COLO668 (cell line): ENCODE results near the gene CDKN2B-AS1.

Experiments
- DNase-seq: peaks from one replicate; lab custom pipeline; 2025; ENCODE audit not compliant: unreplicated experiment; lab: John Stamatoyannopoulos, UW

Gene CDKN2B-AS1

DNA sequence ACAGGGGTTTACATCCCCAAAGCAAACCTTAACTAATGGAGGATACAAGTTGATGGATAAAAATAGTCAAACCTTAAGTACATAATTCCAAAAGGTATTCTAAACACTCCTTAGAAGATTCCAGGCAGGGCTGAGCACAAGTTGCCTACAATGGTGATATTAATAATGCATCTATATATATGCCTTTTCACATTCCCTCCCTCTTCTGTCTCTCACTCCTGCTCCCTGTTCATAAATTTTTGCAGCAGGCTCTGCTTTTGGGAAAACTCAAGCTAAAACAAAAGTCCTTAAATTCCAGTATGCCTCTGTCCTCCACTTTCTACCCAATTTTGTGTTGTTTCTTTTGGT lies 153.9 kb downstream of the CDKN2B-AS1 start:
- no peak for DNase-seq

GRCh38 chr9:22148876-22149637 lies 154.5 kb downstream of the CDKN2B-AS1 start:
- no peak for DNase-seq

DNA sequence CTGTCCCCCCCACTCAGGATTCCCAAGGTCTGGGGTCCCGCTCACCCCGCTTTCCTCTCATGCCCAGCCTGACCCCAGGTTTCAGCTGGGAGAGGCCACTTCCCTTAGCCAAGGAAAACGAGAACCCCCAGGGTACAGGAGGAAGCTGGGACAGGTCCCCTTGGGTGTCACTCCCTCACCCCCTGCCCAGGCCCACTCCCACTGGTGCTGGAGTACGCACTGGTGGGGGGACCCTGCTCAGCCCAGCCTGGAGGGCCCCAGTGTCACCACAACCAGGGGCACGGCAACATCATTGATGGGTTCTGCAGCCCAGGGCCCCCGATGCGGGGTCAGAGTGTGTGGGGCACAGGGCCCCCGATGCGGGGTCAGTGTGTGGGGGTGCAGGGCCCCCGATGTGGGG lies 159.5 kb downstream of the CDKN2B-AS1 start:
- DNase-seq: no peak

DNA sequence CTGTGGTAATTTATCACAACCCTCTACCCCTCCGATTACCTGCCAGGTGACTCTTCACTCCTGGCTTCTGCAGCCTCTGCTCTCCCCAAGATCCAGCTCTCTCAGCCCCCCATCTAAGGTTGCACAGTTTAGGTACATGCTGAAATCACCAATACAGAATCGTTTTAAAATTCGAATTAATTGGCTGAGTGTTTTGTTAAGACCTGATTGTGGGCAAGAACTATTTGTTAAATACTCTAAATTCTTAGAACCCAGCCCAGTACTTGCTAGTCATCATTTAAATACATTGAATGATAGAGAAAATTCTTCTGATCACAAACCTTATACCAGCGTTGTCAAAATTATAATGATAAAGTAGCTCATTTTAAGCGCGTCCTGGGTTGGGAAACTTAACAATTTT lies 162.0 kb downstream of the CDKN2B-AS1 start:
- DNase-seq: no peak

GRCh38 chr9:22157276-22157675 lies 162.7 kb downstream of the CDKN2B-AS1 start:
- DNase-seq: no peak

- no peak for DNase-seq
These were observed 163.2 kb downstream of the CDKN2B-AS1 start for GRCh38 chr9:22157828-22158227.

- DNase-seq: no peak
These were observed 163.7 kb downstream of the CDKN2B-AS1 start for GRCh38 chr9:22158271-22158670.

DNA sequence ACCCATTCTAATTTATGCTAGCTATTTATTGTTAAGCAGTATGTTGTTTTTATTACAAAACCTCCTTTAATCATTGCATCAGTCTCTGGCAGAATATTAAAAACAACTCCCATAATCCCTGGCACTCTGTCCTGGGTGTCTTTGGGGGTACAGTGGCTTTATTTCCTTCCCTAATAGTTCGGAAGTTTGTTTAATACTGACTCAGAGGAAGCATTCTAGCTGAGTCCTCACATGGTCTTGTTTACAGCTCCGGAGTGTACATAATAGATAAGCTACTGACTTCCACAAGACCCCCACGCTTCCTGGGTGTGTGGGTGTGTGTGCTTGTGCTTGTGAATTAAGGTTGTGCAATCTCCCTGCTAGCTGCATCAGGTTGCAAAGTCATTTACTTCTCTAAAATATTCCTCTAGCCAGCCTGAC lies 164.3 kb downstream of the CDKN2B-AS1 start:
- DNase-seq: no peak

GRCh38 chr9:22159586-22159985 lies 165.0 kb downstream of the CDKN2B-AS1 start:
- DNase-seq: no peak

DNA sequence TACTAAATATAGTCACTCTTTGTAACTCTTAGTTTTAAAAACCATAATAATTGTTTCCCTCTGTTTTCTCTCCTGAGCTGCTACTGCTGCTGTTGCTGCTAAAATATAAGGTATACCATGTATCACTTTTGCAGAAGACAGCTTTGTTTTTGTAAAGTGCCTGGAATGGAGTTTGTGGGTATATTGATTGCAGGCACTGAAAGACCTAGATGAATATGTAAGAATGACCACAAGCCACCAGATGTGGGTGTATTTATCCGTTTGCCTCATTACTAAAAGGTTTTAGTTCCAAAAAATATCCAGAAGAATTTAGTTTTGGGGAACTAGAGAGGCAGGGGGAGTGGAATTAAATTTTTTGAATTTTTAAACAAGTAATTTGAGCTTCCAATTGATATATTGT lies 165.6 kb downstream of the CDKN2B-AS1 start:
- no peak for DNase-seq

- DNase-seq: no peak
These were observed 170.6 kb downstream of the CDKN2B-AS1 start for GRCh38 chr9:22165144-22165543.

DNA sequence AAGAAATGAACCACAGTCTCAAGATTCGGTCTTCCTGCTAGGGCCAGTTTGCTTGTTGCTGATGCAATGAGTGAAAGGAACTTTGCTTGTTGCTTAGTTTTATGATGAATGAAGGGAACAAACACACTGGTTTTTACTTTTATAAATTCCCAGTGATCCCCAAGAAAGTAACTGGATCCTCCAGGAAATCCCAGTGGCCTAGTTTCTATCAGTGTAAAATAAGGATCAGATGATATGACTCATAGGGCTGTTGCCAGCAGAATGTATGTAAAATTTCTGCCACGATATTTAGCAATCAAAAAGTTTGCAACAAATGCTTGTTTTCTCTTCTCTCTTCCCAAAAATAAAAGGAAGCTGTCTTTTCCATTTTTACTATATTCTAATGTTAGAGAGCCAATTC lies 174.7 kb downstream of the CDKN2B-AS1 start:
- no peak for DNase-seq

- no peak for DNase-seq
These were observed 175.3 kb downstream of the CDKN2B-AS1 start for GRCh38 chr9:22169727-22170503.
